Activated T-cell treated with anti-CD3 and anti-CD28 coated beads, Interleukin-2, amount 50 U/mL, for 24 hours (primary cell): ENCODE measurements around the gene IL36A.

Experiments used
- DNase-seq: peaks from one replicate; pipeline ENCODE4 v3.0.0-alpha.2; 2020
- H3K27ac Mint-ChIP-seq: 2 replicates; pipeline ENCODE4 v1.8.0; 2020; ENCODE audit warnings: mild to moderate bottlenecking, mixed read lengths
- H3K27me3 Mint-ChIP-seq: 2 replicates; pipeline ENCODE4 v1.8.0; 2020; ENCODE audit warnings: mixed read lengths
- H3K36me3 Mint-ChIP-seq: 2 replicates; pipeline ENCODE4 v1.8.0; 2020; ENCODE audit warnings: low read depth, mixed read lengths
- H3K4me1 Mint-ChIP-seq: 2 replicates; pipeline ENCODE4 v1.8.0; 2020; ENCODE audit warnings: low read depth, mixed read lengths
- H3K4me3 Mint-ChIP-seq: 2 replicates; pipeline ENCODE4 v1.8.0; 2020; ENCODE audit warnings: mild to moderate bottlenecking, moderate library complexity, mixed read lengths
- H3K9me3 Mint-ChIP-seq: 2 replicates; pipeline ENCODE4 v1.8.0; 2020; ENCODE audit warnings: mixed read lengths

IL36A gene

GRCh38 chr2:113050921-113051895 lies 45.9 kb downstream of the IL36A start:
- H3K27me3 Mint-ChIP-seq = peaks cover 3% of the 10 kb centered on the region
- H3K27ac Mint-ChIP-seq = no peak overlapping the region
- H3K9me3 Mint-ChIP-seq = peaks cover 22% of the 10 kb centered on the region

GRCh38 chr2:113052396-113052917 lies 47.2 kb downstream of the IL36A start, which contains the start of gene IL36B:
IL36B (minus strand) TSS chr2:113052867.
- DNase-seq = no peak

More at GRCh38 chr2:113050921-113051895, 45.9 kb downstream of the IL36A start:
- H3K4me1 Mint-ChIP-seq = peaks cover 7% of the 10 kb centered on the region
- no peak overlapping the region for H3K4me3 Mint-ChIP-seq
- H3K36me3 Mint-ChIP-seq = peaks cover 9% of the 10 kb centered on the region
- DNase-seq = no peak

GRCh38 chr2:113053666-113054065 lies 48.4 kb downstream of the IL36A start:
- Mint-ChIP-seq H3K36me3 (peaks cover 12% of the 10 kb centered on the region), H3K27ac (no peak overlapping the region), H3K4me1 (peaks cover 21% of the 10 kb centered on the region), H3K27me3 (no peaks in the 10 kb centered on the region), H3K4me3 (no peak overlapping the region), H3K9me3 (peaks cover 24% of the 10 kb centered on the region)
- no peak for DNase-seq

More at GRCh38 chr2:113052396-113052917, 47.2 kb downstream of the IL36A start, which contains the start of gene IL36B:
- no peak within 1 kb of the TSS for H3K4me3 Mint-ChIP-seq
- peaks cover 3% of the 10 kb centered on the region for H3K27me3 Mint-ChIP-seq
- H3K4me1 Mint-ChIP-seq = peaks cover 14% of the 10 kb centered on the region
- peaks cover 24% of the 10 kb centered on the region for H3K9me3 Mint-ChIP-seq
- H3K36me3 Mint-ChIP-seq = peaks cover 12% of the 10 kb centered on the region
- H3K27ac Mint-ChIP-seq = no peak within 1 kb of the TSS

GRCh38 chr2:113054066-113054465 lies 48.8 kb downstream of the IL36A start:
- Mint-ChIP-seq H3K27me3 (no peaks in the 10 kb centered on the region), H3K4me1 (peaks cover 21% of the 10 kb centered on the region)
- no peak for DNase-seq

GRCh38 chr2:113056521-113056920 lies 51.3 kb downstream of the IL36A start:
- H3K27me3 Mint-ChIP-seq = no peaks in the 10 kb centered on the region

More at GRCh38 chr2:113054066-113054465, 48.8 kb downstream of the IL36A start:
- Mint-ChIP-seq H3K36me3 (peaks cover 12% of the 10 kb centered on the region), H3K27ac (no peak overlapping the region), H3K9me3 (peaks cover 24% of the 10 kb centered on the region), H3K4me3 (no peak overlapping the region)

GRCh38 chr2:113057117-113057516 lies 51.9 kb downstream of the IL36A start:
- Mint-ChIP-seq H3K4me3 (no peak overlapping the region), H3K27ac (no peak overlapping the region), H3K36me3 (peaks cover 12% of the 10 kb centered on the region), H3K27me3 (no peaks in the 10 kb centered on the region), H3K4me1 (peaks cover 21% of the 10 kb centered on the region), H3K9me3 (peaks cover 24% of the 10 kb centered on the region)
- DNase-seq = no peak

More at GRCh38 chr2:113056521-113056920, 51.3 kb downstream of the IL36A start:
- H3K36me3 Mint-ChIP-seq = peaks cover 12% of the 10 kb centered on the region
- H3K4me3 Mint-ChIP-seq = no peak overlapping the region
- no peak for DNase-seq
- H3K9me3 Mint-ChIP-seq = peaks cover 24% of the 10 kb centered on the region
- peak overlapping the region; percentile 74 for H3K27ac Mint-ChIP-seq
- peaks cover 21% of the 10 kb centered on the region for H3K4me1 Mint-ChIP-seq
